Right lobe of liver (tissue), 4 donors: ENCODE data around the gene ANAPC13.

ENCODE experiments used
- CTCF ChIP-seq, 4 donors: fragments of 200-600 bp in 3 of 4; fragments of 450-650 bp in 1 of 4; IDR thresholded peaks; one replicate each; pipeline versions ENCODE4 v1.5.1 to v1.8.0; 2016 to 2022; ENCODE audit warnings: antibody characterized with exemption in 4 of 4, mild to moderate bottlenecking in 2 of 4
- POLR2A ChIP-seq: fragments of 450-650 bp; IDR thresholded peaks from one replicate; pipeline ENCODE4 v1.6.1; 2017; ENCODE audit warnings: antibody characterized with exemption, mild to moderate bottlenecking
- donor health status: DM: no; HTN: no; CAD: no.
- donor health status: DM: no; HTN: no; CAD: no.
- donor health status: DM: no; HTN: yes; CAD: no.

GRCh38 chr3:134516905-134517304 lies 31.1 kb upstream of the ANAPC13 start:
- TF ChIP-seq CTCF (IDR thresholded peaks at IDR 0.05) = no peak
- TF ChIP-seq POLR2A = no peak
